Measurements from ENCODE around the gene SKIC8.

The SKIC8 gene

GRCh38 chr15:78321786-78322185 is 22.4 kb upstream of the SKIC8 start:
- DNase-seq (ENCODE audit: low spot score) = no peak

GRCh38 chr15:78321041-78321570 is 21.7 kb upstream of the SKIC8 start:
- DNase-seq (ENCODE audit: low spot score) = no peak

- no peak for DNase-seq (ENCODE audit: low spot score)
These were observed 20.8 kb upstream of the SKIC8 start for GRCh38 chr15:78320183-78320582.

GRCh38 chr15:78319588-78319987 is 20.2 kb upstream of the SKIC8 start:
- no peak for DNase-seq (ENCODE audit: low spot score)

- DNase-seq (ENCODE audit: low spot score) = no peak
These were observed 17.9 kb upstream of the SKIC8 start for GRCh38 chr15:78317145-78317836.

GRCh38 chr15:78316283-78317083 is 17.1 kb upstream of the SKIC8 start:
- DNase-seq (ENCODE audit: low spot score) = no peak

- DNase-seq (ENCODE audit: low spot score) = no peak
These were observed 16.4 kb upstream of the SKIC8 start for GRCh38 chr15:78315686-78316282.

GRCh38 chr15:78314181-78314581 is 14.8 kb upstream of the SKIC8 start:
- no peak for DNase-seq (ENCODE audit: low spot score)

- DNase-seq (ENCODE audit: low spot score) = no peak
These were observed 14.0 kb upstream of the SKIC8 start for GRCh38 chr15:78313383-78313782.

GRCh38 chr15:78312957-78313356 is 13.5 kb upstream of the SKIC8 start:
- no peak for DNase-seq (ENCODE audit: low spot score)

GRCh38 chr15:78312536-78312935 is 13.1 kb upstream of the SKIC8 start:
- no peak for DNase-seq (ENCODE audit: low spot score)

GRCh38 chr15:78311292-78311691 is 11.9 kb upstream of the SKIC8 start:
- no peak for DNase-seq (ENCODE audit: low spot score)

GRCh38 chr15:78308422-78309032 is 9.1 kb upstream of the SKIC8 start:
- DNase-seq (ENCODE audit: low spot score) = peak; percentile 80

- DNase-seq (ENCODE audit: low spot score) = no peak
These were observed 8.6 kb upstream of the SKIC8 start for GRCh38 chr15:78307976-78308375.

GRCh38 chr15:78306176-78306774 is 6.9 kb upstream of the SKIC8 start:
- peak; percentile 59 for DNase-seq (ENCODE audit: low spot score)

- DNase-seq (ENCODE audit: low spot score) = no peak
These were observed 5.0 kb upstream of the SKIC8 start for GRCh38 chr15:78304216-78305066.

- peak; percentile 72 for DNase-seq (ENCODE audit: low spot score)
These were observed 3.3 kb upstream of the SKIC8 start for GRCh38 chr15:78302579-78303312.

GRCh38 chr15:78301828-78302227 is 2.4 kb upstream of the SKIC8 start:
- DNase-seq (ENCODE audit: low spot score) = no peak

- no peak for DNase-seq (ENCODE audit: low spot score)
These were observed 1.9 kb upstream of the SKIC8 start for GRCh38 chr15:78301326-78301725.

- no peak for DNase-seq (ENCODE audit: low spot score)
These were observed 7.2 kb downstream of the SKIC8 start for GRCh38 chr15:78292219-78292618.

All from GM03348 (cell line).